Esophagus squamous epithelium (tissue), 4 donors: ENCODE data around the gene SBSN.

ENCODE experiments used
- CTCF ChIP-seq, 6 experiments: fragments of 450-650 bp in 4 of 6; fragments of 200-600 bp in 2 of 6; sonication (generic) in 2 of 6; IDR thresholded peaks; one replicate each; pipeline ENCODE4 v1.5.1; 2016 to 2019; ENCODE audit warnings: antibody characterized with exemption in 6 of 6, mild to moderate bottlenecking in 4 of 6, moderate library complexity in 4 of 6
- POLR2A ChIP-seq, 4 donors: fragments of 450-650 bp; IDR thresholded peaks; one replicate each; pipeline ENCODE4 v1.6.1; 2017; ENCODE audit warnings: antibody characterized with exemption in 4 of 4, mild to moderate bottlenecking in 4 of 4, moderate library complexity in 3 of 4

- TF ChIP-seq CTCF (IDR thresholded peaks at IDR 0.05) (no peak), POLR2A (IDR thresholded peaks at IDR 0.05) (no peak)
These were observed 12.3 kb upstream of the SBSN start for GRCh38 chr19:35540356-35540927.
